HCT116 (cell line): ENCODE data around the gene ZNF208. TPM values are rescaled to one million over a fixed set of nuclear protein-coding genes. Genes with fewer than 3 reads are reported as not detected.

Source experiments
- ATAC-seq: fragments of 200-7000 bp; cut with Tn5 transposase; 2 replicates; pipeline ENCODE4 v1.9.1; 2020; ENCODE audit warnings: mild to moderate bottlenecking, moderate library complexity
- BruUV-seq: library from RNA; stranded (reverse); fragments of 400-500 nt; replicated peaks from 2 replicates; lab custom pipeline; 2021; lab: Mats Ljungman, UMichigan
- CTCF ChIA-PET: fragments of 300-600 bp; sonication (Branson Sonifier 250); formaldehyde crosslinking; loops from one replicate; lab custom pipeline; 2021; ENCODE audit warnings: antibody characterized with exemption; lab: Charles Lee
- POLR2A ChIA-PET: fragments of 300-600, 350-600 bp; sonication (Branson Sonifier 250); formaldehyde crosslinking; loops from one replicate; lab custom pipeline; 2021; ENCODE audit warnings: antibody characterized with exemption; lab: Charles Lee
- RAD21 ChIA-PET, 2 experiments: fragments of 300-600 bp; sonication (Branson Sonifier 250); formaldehyde crosslinking; loops; one replicate each; lab custom pipeline; 2023; ENCODE audit warnings: low total read pairs in 2 of 2; ENCODE audit not compliant: uncharacterized antibody in 2 of 2, unreplicated experiment in 2 of 2, low non-redundant PET in 1 of 2; lab: Charles Lee
- DNase-seq: peaks from one replicate; pipeline ENCODE4 v3.0.0-alpha.2; 2010; ENCODE audit warnings: low read depth, low spot score
- H2AFZ ChIP-seq: fragments of 200-600 bp; shearing (Covaris generic), sonication (generic); 2 replicates; pipeline ENCODE4 v1.6.1; 2017; ENCODE audit warnings: low read depth, mixed run types, mixed read lengths, antibody characterized with exemption, low read length; ENCODE audit not compliant: poor library complexity, severe bottlenecking
- H3K27ac ChIP-seq: 2 replicates; pipeline ENCODE4 v1.5.1; 2012; ENCODE audit warnings: low read depth, low read length
- H3K27me3 ChIP-seq: fragments of 200-600 bp; sonication (generic); 2 replicates; pipeline ENCODE4 v1.6.1; 2016; ENCODE audit warnings: mixed run types, low read length, mixed read lengths; ENCODE audit not compliant: insufficient read depth
- H3K36me3 ChIP-seq, 2 experiments: fragments of 200-500 bp in 1 of 2; fragments of 200-600 bp in 1 of 2; sonication (Bioruptor generic) in 1 of 2; sonication (generic) in 1 of 2; 2 replicates each; pipeline versions ENCODE4 v1.5.1 to v1.6.1; 2014 to 2016; ENCODE audit warnings: low read length in 2 of 2, inconsistent platforms in 1 of 2, mixed read lengths in 1 of 2, mixed run types in 1 of 2; ENCODE audit not compliant: insufficient read depth in 2 of 2, control insufficient read depth in 1 of 2
- H3K4me1 ChIP-seq, 2 experiments: fragments of 200-600 bp in 1 of 2; sonication (generic) in 1 of 2; 2 replicates each; pipeline versions ENCODE4 v1.5.1 to v1.6.1; 2012 to 2017; ENCODE audit warnings: low read length in 2 of 2, inconsistent platforms in 1 of 2, mild to moderate bottlenecking in 1 of 2, mixed read lengths in 1 of 2, mixed run types in 1 of 2, moderate library complexity in 1 of 2; ENCODE audit not compliant: insufficient read depth in 2 of 2, control insufficient read depth in 1 of 2
- H3K4me2 ChIP-seq: fragments of 200-600 bp; sonication (generic); 2 replicates; pipeline ENCODE4 v1.6.1; 2017; ENCODE audit warnings: mixed run types, low read length, mixed read lengths
- H3K4me3 ChIP-seq, 2 experiments: fragments of 200-600 bp in 1 of 2; sonication (generic) in 1 of 2; replicated peaks in 1 of 2; 2 replicates each; pipeline ENCODE4 v1.5.1; 2011 to 2016; ENCODE audit warnings: low read length in 2 of 2, control low read depth in 1 of 2, low read depth in 1 of 2, mild to moderate bottlenecking in 1 of 2, mixed read lengths in 1 of 2, mixed run types in 1 of 2
- H3K79me2 ChIP-seq: fragments of 200-600 bp; sonication (generic); 2 replicates; pipeline ENCODE4 v1.6.1; 2017; ENCODE audit warnings: mild to moderate bottlenecking, mixed run types, low read length, moderate library complexity, mixed read lengths; ENCODE audit not compliant: insufficient read depth
- H3K9ac ChIP-seq: fragments of 200-600 bp; sonication (generic); 2 replicates; pipeline ENCODE4 v1.6.1; 2016; ENCODE audit warnings: low read length, mixed read lengths
- H3K9me2 ChIP-seq: fragments of 200-600 bp; sonication (generic), shearing (Covaris generic); 2 replicates; pipeline ENCODE4 v1.6.1; 2017; ENCODE audit warnings: mixed run types, mild to moderate bottlenecking, moderate library complexity; ENCODE audit not compliant: insufficient read depth
- H3K9me3 ChIP-seq, 2 experiments: fragments of 200-500 bp in 1 of 2; fragments of 200-600 bp in 1 of 2; sonication (Bioruptor generic) in 1 of 2; sonication (generic) in 1 of 2; 2 replicates each; pipeline ENCODE4 v1.6.1; 2014 to 2017; ENCODE audit warnings: low read length in 2 of 2, mixed read lengths in 2 of 2, inconsistent platforms in 1 of 2, low read depth in 1 of 2, mild to moderate bottlenecking in 1 of 2, mixed run types in 1 of 2, moderate library complexity in 1 of 2; ENCODE audit not compliant: control insufficient read depth in 1 of 2, insufficient read depth in 1 of 2
- H4K20me1 ChIP-seq: fragments of 200-600 bp; sonication (generic), shearing (Covaris generic); 2 replicates; pipeline ENCODE4 v1.6.1; 2017; ENCODE audit warnings: mixed run types, mild to moderate bottlenecking, moderate library complexity; ENCODE audit not compliant: insufficient read depth
- CBX3 ChIP-seq: IDR thresholded peaks from 2 replicates; pipeline ENCODE4 v1.6.1; 2012; ENCODE audit warnings: low read depth
- CEBPB ChIP-seq: IDR thresholded peaks from 2 replicates; pipeline ENCODE4 v1.6.1; 2012; ENCODE audit warnings: low read depth
- EGR1 ChIP-seq: IDR thresholded peaks from 2 replicates; pipeline ENCODE4 v1.6.1; 2012; ENCODE audit warnings: low read depth
- ELF1 ChIP-seq: IDR thresholded peaks from 2 replicates; pipeline ENCODE4 v1.6.1; 2012; ENCODE audit warnings: low read depth, borderline replicate concordance
- EZH2phosphoT487 ChIP-seq: fragments of 200-600 bp; IDR thresholded peaks from 2 replicates; pipeline ENCODE4 v1.6.1; 2018; ENCODE audit warnings: antibody characterized with exemption, borderline replicate concordance
- FOSL1 ChIP-seq: IDR thresholded peaks from 2 replicates; pipeline ENCODE4 v1.6.1; 2012; ENCODE audit warnings: low read depth
- JUND ChIP-seq: IDR thresholded peaks from 2 replicates; pipeline ENCODE4 v1.6.1; 2012
- POLR2A ChIP-seq: IDR thresholded peaks from 2 replicates; pipeline ENCODE4 v1.7.0; 2011; ENCODE audit warnings: borderline replicate concordance; ENCODE audit not compliant: insufficient read depth, insufficient read length; ENCODE audit errors: extremely low read depth
- POLR2AphosphoS5 ChIP-seq: IDR thresholded peaks from 2 replicates; pipeline ENCODE4 v1.6.1; 2011; ENCODE audit warnings: mild to moderate bottlenecking, low read depth, low read length, moderate library complexity
- RAD21 ChIP-seq: IDR thresholded peaks from 2 replicates; pipeline ENCODE4 v1.6.1; 2012; ENCODE audit warnings: low read depth, mild to moderate bottlenecking
- REST ChIP-seq: IDR thresholded peaks from 2 replicates; pipeline ENCODE4 v1.6.1; 2012; ENCODE audit warnings: low read depth
- SIN3A ChIP-seq: IDR thresholded peaks from 2 replicates; pipeline ENCODE4 v1.6.1; 2012; ENCODE audit warnings: low read depth
- TCF7L2 ChIP-seq: IDR thresholded peaks from 2 replicates; pipeline ENCODE4 v1.7.0; 2011; ENCODE audit warnings: borderline replicate concordance, inconsistent platforms; ENCODE audit not compliant: insufficient read depth, insufficient read length; ENCODE audit errors: extremely low read depth
- YY1 ChIP-seq: IDR thresholded peaks from 2 replicates; pipeline ENCODE4 v1.6.1; 2011; ENCODE audit warnings: low read length, low read depth, moderate library complexity, mild to moderate bottlenecking; ENCODE audit not compliant: insufficient replicate concordance; ENCODE audit errors: extremely low read depth
- intact Hi-C: fragments of 100-400 bp; cut with micrococcal nuclease; formaldehyde crosslinking; loops from 2 replicates; pipeline ENCODE4 v1.10.0; 2022
- total RNA-seq: library from RNA; stranded (reverse); gene quantifications from one replicate; pipeline ENCODE4 v1.2.1, GENCODE V29; 2021; ENCODE audit not compliant: unreplicated experiment
- TF ChIP-seq, protein P1 (sequence below): IDR thresholded peaks from 2 replicates; pipeline ENCODE4 v1.6.1; 2012

The ZNF208 gene
- total RNA-seq, 1 experiment from 2014 or later = not detected

DNA sequence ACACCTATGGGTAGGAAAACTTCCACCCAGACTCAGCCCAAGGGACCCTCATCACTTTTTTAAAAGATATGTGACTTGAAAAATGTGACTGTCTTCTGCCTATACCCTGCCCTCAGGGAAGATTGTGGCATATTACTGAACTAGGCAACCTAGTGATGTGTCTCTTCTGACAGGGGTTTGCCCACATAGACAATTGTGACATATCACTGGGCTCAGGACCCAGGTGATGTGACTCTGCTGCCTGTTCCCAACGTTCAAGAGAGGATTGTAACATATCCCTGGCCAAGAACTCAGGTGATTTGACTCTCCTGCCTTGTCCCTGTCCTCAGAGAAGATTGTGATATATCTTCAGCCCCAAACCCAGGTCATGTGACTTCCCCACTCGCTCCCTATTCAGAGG, 88.5 kb downstream of the ZNF208 start:
- Histone ChIP-seq H3K9ac (no peak overlapping the region), H4K20me1 (no peaks in the 10 kb centered on the region), H3K9me2 (no peaks in the 10 kb centered on the region), H3K27me3 (no peaks in the 10 kb centered on the region), H3K27ac (no peak overlapping the region), H3K4me1 (no peaks in the 10 kb centered on the region), H3K4me2 (no peak overlapping the region), H2AFZ (no peak overlapping the region), H3K79me2 (no peaks in the 10 kb centered on the region), H3K4me3 (no peak overlapping the region), H3K9me3 (peaks cover 0 to 42% of the 10 kb centered on the region in 2 experiments; a peak in 2 of 4 replicates), H3K36me3 (no peaks in the 10 kb centered on the region)
- ATAC-seq = no peak
- ChIA-PET CTCF (no interaction called here), POLR2A (no interaction called here), RAD21 (no interaction called here)
- TF ChIP-seq POLR2AphosphoS5 (no peak), ELF1 (no peak), EGR1 (no peak), CBX3 (no peak), POLR2A (no peak), RAD21 (no peak)
- TF ChIP-seq, protein P1, sequence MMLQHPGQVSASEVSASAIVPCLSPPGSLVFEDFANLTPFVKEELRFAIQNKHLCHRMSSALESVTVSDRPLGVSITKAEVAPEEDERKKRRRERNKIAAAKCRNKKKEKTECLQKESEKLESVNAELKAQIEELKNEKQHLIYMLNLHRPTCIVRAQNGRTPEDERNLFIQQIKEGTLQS = no peak
- BruUV-seq = no TSS peak
- intact Hi-C loops = no loop called here
- DNase-seq = no peak

DNA sequence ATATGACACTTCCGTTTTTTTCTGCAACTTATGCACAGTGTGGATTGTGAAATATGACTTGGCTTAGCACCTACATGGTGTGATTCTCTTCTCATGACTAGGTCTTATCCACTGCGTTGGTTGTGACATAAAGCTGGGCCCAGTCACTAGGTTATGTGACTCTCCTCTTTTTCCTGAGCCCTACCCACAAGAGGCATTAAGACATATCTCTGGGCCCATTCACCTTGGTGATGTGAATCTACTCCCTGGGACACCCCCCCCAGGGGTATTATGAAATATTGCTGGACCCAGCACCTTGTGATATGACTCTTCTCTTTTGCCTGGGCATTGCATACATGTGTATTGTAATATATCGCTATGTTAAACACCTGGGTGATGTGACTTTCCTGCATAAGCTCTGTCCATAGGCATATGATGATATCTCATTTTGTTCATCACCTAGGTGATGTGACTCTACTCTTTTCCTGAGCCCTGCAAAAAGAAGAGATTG, 89.0 kb downstream of the ZNF208 start:
- H3K4me1 ChIP-seq = no peaks in the 10 kb centered on the region
- ChIA-PET RAD21 (no interaction called here), POLR2A (no interaction called here), CTCF (no interaction called here)
- no peaks in the 10 kb centered on the region for H3K9me2 ChIP-seq
- H3K4me2 ChIP-seq = no peak overlapping the region
- BruUV-seq = no TSS peak
- ATAC-seq (no peak), DNase-seq (no peak)
- intact Hi-C loops = no loop called here
- H3K27me3 ChIP-seq = no peaks in the 10 kb centered on the region
- H3K9me3 ChIP-seq = peaks cover 0 to 48% of the 10 kb centered on the region in 2 experiments; a peak in 2 of 4 replicates
- no peaks in the 10 kb centered on the region for H3K79me2 ChIP-seq
- H3K27ac ChIP-seq = no peak overlapping the region
- H4K20me1 ChIP-seq = no peaks in the 10 kb centered on the region
- no peak overlapping the region for H2AFZ ChIP-seq
- no peaks in the 10 kb centered on the region for H3K36me3 ChIP-seq
- H3K9ac ChIP-seq = no peak overlapping the region
- TF ChIP-seq SIN3A (no peak), CEBPB (no peak), FOSL1 (no peak), YY1 (no peak), JUND (no peak), POLR2AphosphoS5 (no peak), ELF1 (no peak), TCF7L2 (no peak), REST (no peak), EZH2phosphoT487 (no peak), RAD21 (no peak)
- no peak overlapping the region for H3K4me3 ChIP-seq
